K562 (cell line): ENCODE data around the gene ZFP69. TPM values are rescaled to one million over a fixed set of nuclear protein-coding genes. Genes with fewer than 3 reads are reported as not detected.

Experiments
- ETV6 ChIP-seq, 3 experiments: fragments of 150-350 bp in 1 of 3; sonication (generic) in 1 of 3; formaldehyde crosslinking in 1 of 3; IDR thresholded peaks; 2 replicates each; pipeline versions ENCODE4 v1.6.1 to v1.8.0; 2014 to 2022; ENCODE audit warnings: borderline replicate concordance in 2 of 3, low read depth in 2 of 3, antibody characterized with exemption in 1 of 3, low read length in 1 of 3, mild to moderate bottlenecking in 1 of 3, missing genetic modification reagents in 1 of 3
- FOXJ2 ChIP-seq: fragments of 200-800 bp; sonication (Bioruptor generic); IDR thresholded peaks from 2 replicates; pipeline ENCODE4 v1.6.1; 2016; ENCODE audit warnings: missing genetic modification characterization, missing compliant biosample characterization
- FOXK2 ChIP-seq, 2 experiments: fragments of 450-650 bp; IDR thresholded peaks in 1 of 2; conservative IDR thresholded peaks in 1 of 2; 2 replicates each; pipeline ENCODE4 v1.6.1; 2016; ENCODE audit warnings: low read depth in 2 of 2, mild to moderate bottlenecking in 1 of 2
- GABPB1 ChIP-seq: sonication (generic); formaldehyde crosslinking; IDR thresholded peaks from 2 replicates; pipeline ENCODE4 v1.8.0; 2022; ENCODE audit warnings: mild to moderate bottlenecking, missing genetic modification reagents
- GTF2F1 ChIP-seq: IDR thresholded peaks from 2 replicates; pipeline ENCODE4 v1.6.1; 2011; ENCODE audit warnings: low read depth, low read length, improper control_type of control experiment
- MYBL2 ChIP-seq, 2 experiments: fragments of 450-650 bp in 1 of 2; sonication (generic) in 1 of 2; formaldehyde crosslinking in 1 of 2; IDR thresholded peaks; 2 replicates each; pipeline versions ENCODE4 v1.6.1 to v1.8.1; 2017 to 2022; ENCODE audit warnings: borderline replicate concordance in 1 of 2, inconsistent platforms in 1 of 2, low read depth in 1 of 2, mild to moderate bottlenecking in 1 of 2, missing genetic modification reagents in 1 of 2, moderate library complexity in 1 of 2
- PKNOX1 ChIP-seq: fragments of 450-650 bp; IDR thresholded peaks from 2 replicates; pipeline ENCODE4 v1.6.1; 2016
- RCOR1 ChIP-seq, 2 experiments: IDR thresholded peaks; 2 replicates each; pipeline ENCODE4 v1.6.1; 2012; ENCODE audit warnings: low read depth in 2 of 2, low read length in 2 of 2, borderline replicate concordance in 1 of 2, improper control_type of control experiment in 1 of 2
- SREBF1 ChIP-seq: fragments of 150-350 bp; IDR thresholded peaks from 2 replicates; pipeline ENCODE4 v1.6.1; 2014; ENCODE audit warnings: antibody characterized with exemption, low read depth, low read length, borderline replicate concordance
- ZFP1 ChIP-seq: fragments of 450-650 bp; formaldehyde crosslinking; IDR thresholded peaks from 2 replicates; pipeline ENCODE4 v1.4.0; 2020; ENCODE audit warnings: mild to moderate bottlenecking, mixed read lengths
- polyA plus RNA-seq, 8 experiments: library from polyadenylated mRNA; depleted of rRNA in 4 of 8; stranded (reverse) in 5 of 8; unstranded in 3 of 8; fragments of >200 nt; fragmentation: Nextera tagmentation in 2 of 8; fragmentation: Illumina TruSeq in 1 of 8; extraction: Ambion mirVana in 2 of 8; extraction: Trizol in 1 of 8; gene quantifications; 2 replicates each; pipeline versions ENCODE4 v1.2.1 to v1.2.3, GENCODE V29; 2011 to 2014; ENCODE audit warnings: inconsistent platforms in 1 of 8, missing spikeins in 1 of 8
- total RNA-seq, 7 experiments: library from RNA; depleted of rRNA in 6 of 7; stranded (reverse); fragments of >200 nt in 6 of 7; fragmentation: Illumina TruSeq in 2 of 7; extraction: Trizol in 2 of 7; gene quantifications; 2 replicates each; pipeline versions ENCODE4 v1.2.1 to v1.2.3, GENCODE V29; 2011 to 2021; ENCODE audit warnings: low replicate concordance in 1 of 7
- TF ChIP-seq, protein P1 (sequence below): fragments of 250-450 bp; sonication (Bioruptor Pico); IDR thresholded peaks from 2 replicates; pipeline ENCODE4 v1.4.0; 2020
- TF ChIP-seq, protein P2 (sequence below): sonication (generic); IDR thresholded peaks from 2 replicates; pipeline ENCODE4 v1.6.1; 2016

ZFP69 gene
- total and polyA plus RNA-seq, 9 of the 15 experiments (the other 6 are each of a cell fraction or from before 2014, with no cell fraction given) = 2.0 to 8.4 (median 5.7) TPM

DNA sequence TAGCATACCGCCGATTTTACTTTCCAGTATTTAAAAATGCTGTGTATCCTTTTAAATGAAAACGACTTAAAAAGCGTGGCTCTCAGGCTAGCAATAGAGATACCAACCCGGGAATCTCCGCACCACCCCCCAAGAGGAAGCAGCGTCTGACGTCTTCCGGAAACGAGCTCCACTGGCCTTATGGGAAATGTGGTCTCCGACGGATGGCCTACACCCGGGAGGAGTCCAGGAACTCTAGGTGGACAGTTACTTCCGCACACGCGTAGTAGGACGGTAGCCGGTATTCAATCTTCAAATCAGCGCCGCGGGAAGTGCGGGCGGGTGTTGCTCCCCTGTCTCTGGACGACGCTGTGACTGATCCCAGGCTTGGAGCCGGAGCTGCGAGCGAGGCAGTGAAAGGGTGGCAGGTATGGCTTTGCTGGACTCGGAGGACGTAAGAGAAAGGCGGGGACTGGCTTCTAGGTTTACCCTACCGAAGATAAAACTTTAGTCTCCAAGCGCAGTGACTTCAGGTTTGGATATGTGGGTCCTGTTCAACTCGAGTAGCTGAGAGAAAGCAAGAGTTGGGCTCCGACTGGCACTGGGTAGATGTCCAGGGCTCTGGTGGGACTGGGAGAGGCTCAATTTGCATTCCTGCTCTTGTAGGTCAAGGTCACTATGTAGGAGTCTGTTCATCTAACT, 54.4 kb downstream of the ZFP69 start, which contains the start of gene ZNF684 (continued):
- TF ChIP-seq, protein P1, sequence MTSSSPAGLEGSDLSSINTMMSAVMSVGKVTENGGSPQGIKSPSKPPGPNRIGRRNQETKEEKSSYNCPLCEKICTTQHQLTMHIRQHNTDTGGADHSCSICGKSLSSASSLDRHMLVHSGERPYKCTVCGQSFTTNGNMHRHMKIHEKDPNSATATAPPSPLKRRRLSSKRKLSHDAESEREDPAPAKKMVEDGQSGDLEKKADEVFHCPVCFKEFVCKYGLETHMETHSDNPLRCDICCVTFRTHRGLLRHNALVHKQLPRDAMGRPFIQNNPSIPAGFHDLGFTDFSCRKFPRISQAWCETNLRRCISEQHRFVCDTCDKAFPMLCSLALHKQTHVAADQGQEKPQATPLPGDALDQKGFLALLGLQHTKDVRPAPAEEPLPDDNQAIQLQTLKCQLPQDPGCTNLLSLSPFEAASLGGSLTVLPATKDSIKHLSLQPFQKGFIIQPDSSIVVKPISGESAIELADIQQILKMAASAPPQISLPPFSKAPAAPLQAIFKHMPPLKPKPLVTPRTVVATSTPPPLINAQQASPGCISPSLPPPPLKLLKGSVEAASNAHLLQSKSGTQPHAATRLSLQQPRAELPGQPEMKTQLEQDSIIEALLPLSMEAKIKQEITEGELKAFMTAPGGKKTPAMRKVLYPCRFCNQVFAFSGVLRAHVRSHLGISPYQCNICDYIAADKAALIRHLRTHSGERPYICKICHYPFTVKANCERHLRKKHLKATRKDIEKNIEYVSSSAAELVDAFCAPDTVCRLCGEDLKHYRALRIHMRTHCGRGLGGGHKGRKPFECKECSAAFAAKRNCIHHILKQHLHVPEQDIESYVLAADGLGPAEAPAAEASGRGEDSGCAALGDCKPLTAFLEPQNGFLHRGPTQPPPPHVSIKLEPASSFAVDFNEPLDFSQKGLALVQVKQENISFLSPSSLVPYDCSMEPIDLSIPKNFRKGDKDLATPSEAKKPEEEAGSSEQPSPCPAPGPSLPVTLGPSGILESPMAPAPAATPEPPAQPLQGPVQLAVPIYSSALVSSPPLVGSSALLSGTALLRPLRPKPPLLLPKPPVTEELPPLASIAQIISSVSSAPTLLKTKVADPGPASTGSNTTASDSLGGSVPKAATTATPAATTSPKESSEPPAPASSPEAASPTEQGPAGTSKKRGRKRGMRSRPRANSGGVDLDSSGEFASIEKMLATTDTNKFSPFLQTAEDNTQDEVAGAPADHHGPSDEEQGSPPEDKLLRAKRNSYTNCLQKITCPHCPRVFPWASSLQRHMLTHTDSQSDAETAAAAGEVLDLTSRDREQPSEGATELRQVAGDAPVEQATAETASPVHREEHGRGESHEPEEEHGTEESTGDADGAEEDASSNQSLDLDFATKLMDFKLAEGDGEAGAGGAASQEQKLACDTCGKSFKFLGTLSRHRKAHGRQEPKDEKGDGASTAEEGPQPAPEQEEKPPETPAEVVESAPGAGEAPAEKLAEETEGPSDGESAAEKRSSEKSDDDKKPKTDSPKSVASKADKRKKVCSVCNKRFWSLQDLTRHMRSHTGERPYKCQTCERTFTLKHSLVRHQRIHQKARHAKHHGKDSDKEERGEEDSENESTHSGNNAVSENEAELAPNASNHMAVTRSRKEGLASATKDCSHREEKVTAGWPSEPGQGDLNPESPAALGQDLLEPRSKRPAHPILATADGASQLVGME (CRISPR knock-in tag) = peak; percentile 71; the same call in 1 of the 2 replicates
- TF ChIP-seq FOXJ2 (tag) (0 out of 2 replicates have a peak, but pooled peaks have one; percentile 58), GTF2F1 (peak; percentile 52; the same call in 1 of the 2 replicates), PKNOX1 (peak; percentile 72), MYBL2 (IDR thresholded peaks at IDR 0.05; ENCODE audit: low read depth) (peak; percentile 8; the same call in 1 of the 2 replicates), MYBL2 (CRISPR knock-in tag; IDR thresholded peaks at IDR 0.05; ENCODE audit: borderline replicate concordance) (no peak), ZFP1 (CRISPR knock-in tag) (no peak), RCOR1 (IDR thresholded peaks at IDR 0.05; ENCODE audit: borderline replicate concordance in 1 of 2, low read depth in 2 of 2, low read length in 2 of 2) (peak in 1 of 2 experiments; percentile 91; a peak in 2 of 4 replicates), GABPB1 (CRISPR knock-in tag) (peak; percentile 95), FOXK2 (conservative IDR thresholded peaks at IDR 0.05 in 1 of 2, IDR thresholded peaks at IDR 0.05 in 1 of 2; ENCODE audit: low read depth in 2 of 2) (peak; percentile 50 to 67; a peak in 3 of 4 replicates), ETV6 (IDR thresholded peaks at IDR 0.05; ENCODE audit: borderline replicate concordance in 1 of 2, low read depth in 2 of 2, low read length in 1 of 2) (no peak), ETV6 (CRISPR knock-in tag; IDR thresholded peaks at IDR 0.05; ENCODE audit: borderline replicate concordance) (no peak), SREBF1 (0 out of 2 replicates have a peak, but pooled peaks have one; percentile 13)
- TF ChIP-seq, protein P2, sequence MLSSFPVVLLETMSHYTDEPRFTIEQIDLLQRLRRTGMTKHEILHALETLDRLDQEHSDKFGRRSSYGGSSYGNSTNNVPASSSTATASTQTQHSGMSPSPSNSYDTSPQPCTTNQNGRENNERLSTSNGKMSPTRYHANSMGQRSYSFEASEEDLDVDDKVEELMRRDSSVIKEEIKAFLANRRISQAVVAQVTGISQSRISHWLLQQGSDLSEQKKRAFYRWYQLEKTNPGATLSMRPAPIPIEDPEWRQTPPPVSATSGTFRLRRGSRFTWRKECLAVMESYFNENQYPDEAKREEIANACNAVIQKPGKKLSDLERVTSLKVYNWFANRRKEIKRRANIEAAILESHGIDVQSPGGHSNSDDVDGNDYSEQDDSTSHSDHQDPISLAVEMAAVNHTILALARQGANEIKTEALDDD = 0 out of 2 replicates have a peak, but pooled peaks have one; percentile 13
